NCI-H146 (cell line): ENCODE measurements around the gene MARK1.
A peak's percentile ranks its signal among the peaks of the same experiment; 100 is the strongest.

Experiments used
- DNase-seq: peaks from one replicate; lab custom pipeline; 2025; lab: John Stamatoyannopoulos, UW

Gene MARK1

DNA sequence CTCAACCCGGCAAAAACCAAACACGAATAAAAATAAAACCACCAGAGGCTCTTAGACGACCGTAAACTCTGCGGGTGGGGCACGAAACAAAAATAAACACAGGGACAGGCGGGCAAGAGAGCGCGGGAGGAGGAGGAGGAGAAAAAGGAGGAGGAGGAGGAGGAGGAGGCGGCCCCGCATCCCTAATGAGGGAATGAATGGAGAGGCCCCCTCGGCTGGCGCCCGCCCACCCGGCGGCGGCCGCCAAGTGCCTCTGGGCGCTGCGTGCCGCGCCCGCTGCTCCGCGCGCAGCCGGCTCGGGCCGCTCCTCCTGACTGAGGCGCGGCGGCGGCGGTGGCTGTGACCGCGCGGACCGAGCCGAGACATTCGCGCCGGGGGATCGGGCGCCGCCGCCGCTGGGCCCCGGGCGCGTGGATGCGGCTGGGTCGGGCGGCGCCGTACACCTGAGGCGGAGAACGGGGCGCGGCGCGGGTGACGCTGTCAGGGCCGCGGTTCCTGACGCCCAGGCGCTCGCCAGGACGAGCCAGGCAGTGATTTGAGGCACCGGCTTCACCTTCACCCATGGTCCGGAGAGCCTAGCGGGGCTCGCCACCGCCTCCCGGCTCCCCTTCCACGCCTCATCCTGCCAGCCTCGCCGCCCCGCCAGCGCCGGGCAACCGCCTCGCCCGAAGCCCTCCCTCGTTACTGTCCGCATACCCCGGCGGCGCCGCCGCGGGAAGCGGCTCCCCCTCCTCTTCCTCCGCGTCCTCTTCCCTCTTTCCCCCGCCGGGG, at the start of gene MARK1:
Gene MARK1, plus strand, starts transcription at position 229 of the 771 bp plus-strand sequence. CDS start 687 bp downstream, outside the sequence.
- peak; percentile 54 for DNase-seq

DNA sequence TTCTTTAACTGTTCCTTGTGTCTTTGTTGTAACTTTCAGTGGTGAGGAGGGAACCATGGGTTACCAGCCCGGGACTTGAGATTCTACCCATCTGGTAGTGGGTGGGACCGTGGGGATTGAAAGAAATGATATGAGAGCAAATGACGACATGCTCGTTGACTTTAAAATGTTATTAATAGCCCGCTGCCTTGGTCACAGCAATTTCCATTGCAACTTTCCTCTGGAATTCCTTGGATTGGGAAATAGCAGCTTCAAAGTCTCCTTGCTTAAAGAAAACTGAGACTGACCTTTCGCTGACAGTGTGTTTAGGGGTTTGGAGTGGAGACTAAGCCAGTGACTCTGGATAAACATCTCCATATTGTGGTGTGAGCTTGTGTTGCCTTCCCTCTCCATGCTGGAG, 44.2 kb upstream of the MARK1 start:
- DNase-seq: no peak

DNA sequence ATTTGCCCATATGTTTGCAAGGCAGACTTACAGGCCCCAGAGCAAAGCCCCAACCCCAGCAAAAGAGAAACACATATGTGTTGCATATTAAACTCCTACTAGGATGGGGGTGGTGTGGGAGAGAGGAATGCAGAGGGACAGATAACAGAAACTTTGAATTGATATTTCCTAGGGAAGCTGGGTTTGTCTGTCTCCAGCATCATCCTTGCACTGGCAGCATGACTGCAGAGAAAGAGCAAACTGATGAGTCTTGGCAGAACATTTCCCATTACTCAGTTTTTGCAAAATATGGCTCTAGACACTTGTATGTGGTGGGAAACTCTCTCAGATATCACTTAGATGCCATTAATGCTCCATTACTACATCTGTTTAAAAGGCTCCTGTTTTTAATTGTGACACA, 43.8 kb upstream of the MARK1 start:
- DNase-seq: no peak

DNA sequence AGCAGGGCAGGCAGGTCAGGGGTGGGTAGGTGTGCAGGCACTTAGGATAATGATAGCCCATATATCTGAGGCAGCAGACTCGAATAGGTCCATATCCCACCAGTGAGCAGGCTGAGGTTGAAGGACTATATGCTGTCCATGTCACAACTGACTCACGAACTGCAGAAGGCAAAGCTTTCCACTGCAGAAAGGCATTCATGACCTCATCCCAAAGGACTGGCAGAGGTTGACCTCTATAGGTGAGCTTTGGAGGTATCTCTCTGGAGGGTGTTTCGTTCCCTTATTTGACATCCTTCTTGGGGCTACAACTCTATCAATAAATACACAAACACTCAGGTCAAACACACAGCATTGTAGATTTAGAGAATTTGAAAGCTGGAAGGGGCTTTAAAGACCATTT, 42.8 kb upstream of the MARK1 start:
- no peak for DNase-seq

DNA sequence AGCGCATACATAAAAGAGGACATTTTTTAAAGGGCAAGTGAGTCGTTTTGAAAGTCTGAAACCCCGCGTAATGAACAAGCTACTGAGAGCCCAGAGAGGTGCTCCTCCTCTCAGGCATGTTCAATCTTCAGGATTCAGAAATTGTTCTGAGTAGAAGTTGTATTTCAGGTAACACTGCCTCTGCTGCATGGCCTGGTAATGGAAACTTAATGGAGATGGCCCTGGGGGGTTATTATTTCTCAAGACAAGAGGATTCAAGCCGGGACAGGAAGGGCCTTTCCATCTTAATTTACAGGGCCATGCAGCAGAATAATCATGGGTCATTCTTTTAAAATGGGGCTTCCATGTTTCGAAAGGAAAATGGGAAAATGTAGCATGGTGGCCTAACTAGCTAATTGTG, 42.1 kb upstream of the MARK1 start:
- no peak for DNase-seq

DNA sequence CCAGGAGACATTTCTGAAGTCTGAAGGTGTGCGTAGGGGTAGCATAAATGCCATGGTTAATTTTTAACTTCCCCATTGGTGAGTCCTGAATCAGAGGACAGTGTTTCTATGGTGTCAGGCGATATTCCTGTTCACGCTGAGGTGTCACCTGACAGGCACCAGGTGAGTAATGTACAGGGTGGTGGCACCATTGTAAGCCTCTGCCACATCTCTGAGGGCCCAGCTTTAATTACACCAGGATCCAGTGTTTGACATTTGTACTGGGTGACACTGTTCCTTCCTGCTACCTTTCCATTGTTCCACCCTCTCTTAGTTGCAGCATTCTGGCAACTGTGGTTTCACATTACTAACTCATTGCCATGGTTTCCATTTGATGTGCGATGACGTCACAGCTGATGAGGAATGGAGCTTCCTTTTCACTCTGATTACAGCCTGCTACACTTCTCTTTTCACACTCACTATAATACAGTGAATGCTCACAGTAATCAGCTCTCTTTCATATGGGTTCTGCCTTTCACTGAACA, 40.6 kb upstream of the MARK1 start:
- DNase-seq: peak; percentile 29

DNA sequence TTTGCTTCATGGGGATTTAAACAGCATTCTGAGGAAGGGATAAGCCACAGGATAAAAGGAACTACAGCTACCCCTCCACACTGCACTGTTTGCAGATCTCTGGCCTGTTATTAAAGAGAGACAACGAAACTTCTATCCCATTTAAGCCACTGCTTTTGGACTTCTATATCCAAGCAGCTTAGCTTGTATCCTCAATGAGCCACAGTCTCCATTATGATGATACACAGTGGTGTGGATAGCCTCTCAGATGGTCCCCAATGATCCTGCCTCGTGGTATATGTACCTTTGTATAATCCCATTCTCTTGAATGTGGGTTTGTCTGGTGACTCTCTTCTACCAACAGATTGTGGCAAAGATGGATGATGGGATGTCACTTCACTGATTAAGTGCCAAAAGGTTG, 36.0 kb upstream of the MARK1 start:
- DNase-seq: no peak

DNA sequence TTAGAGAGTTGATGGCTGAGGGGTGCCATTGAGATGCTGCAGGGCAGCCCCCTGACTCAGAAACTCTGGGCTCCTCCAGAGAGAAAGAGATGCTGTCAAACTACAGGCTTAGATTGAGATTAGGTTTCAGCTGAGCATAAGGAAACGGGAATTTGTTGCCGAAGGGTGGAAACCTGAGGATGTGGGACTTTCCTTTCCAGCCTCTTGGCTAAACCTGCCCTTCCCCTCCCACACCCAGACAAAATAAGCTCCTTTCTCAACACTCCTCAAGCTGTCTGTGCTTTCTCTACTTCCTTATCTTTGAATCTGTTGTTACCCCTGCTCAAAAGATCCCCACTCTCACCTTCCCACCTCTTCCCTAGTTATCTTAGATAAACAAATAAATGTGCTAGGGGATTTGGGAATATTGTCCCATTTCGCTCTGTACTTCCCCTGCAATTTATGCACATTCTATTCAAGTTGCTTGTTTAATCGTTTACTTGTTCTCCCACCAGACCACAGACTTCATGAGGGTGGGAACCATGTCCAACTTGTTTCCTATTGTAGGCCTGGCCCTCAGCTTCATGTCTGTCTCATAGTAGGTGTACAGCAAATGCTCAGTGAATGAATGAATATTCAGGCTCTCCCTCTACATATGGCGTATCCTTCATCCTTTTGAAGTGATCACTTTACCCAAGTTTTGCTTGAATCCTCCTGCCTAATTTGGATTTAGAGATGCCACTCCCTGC, 30.6 kb upstream of the MARK1 start:
- no peak for DNase-seq

DNA sequence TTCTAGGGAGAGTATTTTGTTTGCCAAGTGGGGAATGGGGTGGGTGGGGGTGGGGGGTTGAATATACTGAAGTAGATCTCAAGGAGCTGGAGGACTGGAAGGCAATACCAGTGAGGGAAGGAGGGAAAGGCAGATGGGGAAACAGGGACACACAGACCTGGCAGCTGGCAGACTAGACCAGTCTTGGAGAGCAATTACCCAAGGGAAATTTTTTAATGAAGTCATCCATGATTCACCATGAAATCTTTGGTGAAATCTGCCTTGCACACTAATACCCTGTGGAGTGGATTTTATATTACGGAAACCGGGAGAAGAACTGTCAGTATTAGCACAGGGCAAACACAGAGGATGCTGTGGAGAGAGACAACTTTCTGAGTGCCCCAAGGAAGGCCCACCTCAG, 29.7 kb upstream of the MARK1 start:
- no peak for DNase-seq

DNA sequence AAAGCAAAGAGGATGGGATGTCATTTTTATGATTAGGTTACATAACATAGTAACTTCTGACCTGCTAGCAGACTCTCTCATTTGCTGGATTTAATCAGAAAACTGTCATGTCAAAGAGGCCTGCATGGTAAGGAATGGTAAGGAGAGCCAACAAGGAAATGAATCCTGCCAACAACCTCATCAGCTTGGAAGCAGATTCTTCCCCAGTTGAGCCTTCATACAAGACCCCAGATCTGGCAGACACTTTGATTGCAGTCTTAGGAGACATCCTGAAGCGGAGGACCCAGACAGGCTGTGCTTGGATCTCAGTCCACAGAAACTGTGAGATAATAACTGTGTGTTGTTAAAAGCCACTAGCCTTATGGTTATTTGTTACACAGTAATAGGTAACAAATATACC, 27.6 kb upstream of the MARK1 start:
- DNase-seq: no peak

DNA sequence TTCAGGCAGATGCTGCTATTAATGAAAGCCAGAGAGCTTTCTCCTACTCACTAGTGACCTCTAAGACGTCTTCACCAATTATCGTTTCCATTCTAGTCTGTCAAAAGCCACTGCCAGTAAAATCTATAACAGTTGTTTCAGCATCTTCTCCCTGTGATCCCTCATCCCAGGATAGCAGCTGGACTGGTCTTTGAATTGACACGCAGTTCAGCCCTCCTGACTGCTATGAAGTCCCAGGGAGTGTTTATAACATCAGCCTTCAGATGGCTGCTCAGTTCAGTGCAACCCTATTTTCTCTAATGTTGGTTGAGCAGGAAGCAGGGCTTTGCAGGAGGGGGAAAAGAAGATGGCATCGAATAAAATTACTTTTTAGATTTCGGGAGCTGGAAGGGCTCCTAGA, 23.6 kb upstream of the MARK1 start:
- no peak for DNase-seq

DNA sequence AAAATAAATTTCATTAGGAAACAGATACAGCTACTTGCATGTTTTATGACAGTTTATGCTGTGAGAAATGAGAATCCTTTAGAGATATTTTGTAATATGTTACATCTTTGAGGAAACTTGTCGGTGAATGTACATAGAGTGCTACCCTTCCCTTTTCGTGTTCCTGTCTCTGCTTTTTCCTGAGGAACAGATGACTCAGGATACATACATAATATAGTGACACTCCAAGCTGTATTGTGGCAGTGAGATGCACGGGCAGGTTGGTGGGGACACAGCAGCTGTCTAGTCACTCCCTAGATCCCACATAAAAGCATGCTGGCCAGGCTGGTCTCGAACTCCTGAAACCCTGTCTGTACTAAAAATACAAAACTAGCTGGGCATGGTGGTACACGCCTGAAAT, 20.9 kb upstream of the MARK1 start:
- no peak for DNase-seq

DNA sequence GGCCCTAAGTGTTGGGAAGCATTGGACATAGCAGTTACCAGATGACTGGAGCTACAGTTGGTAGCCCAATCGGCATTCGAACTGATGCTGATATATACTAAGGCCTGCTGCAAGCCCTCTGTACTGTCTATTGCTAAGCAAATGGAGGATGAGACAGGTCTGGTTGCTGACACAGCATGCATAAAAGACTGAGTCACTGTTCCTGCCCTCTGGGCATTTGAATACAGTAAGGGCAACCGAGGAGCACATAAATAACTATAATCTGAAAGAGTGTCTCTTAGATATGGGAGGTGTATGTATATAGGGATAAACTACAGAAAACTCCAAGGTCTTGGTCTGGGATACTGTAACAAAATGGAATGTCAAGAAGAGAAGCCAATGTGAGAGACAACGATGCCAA, 16.8 kb upstream of the MARK1 start:
- no peak for DNase-seq

DNA sequence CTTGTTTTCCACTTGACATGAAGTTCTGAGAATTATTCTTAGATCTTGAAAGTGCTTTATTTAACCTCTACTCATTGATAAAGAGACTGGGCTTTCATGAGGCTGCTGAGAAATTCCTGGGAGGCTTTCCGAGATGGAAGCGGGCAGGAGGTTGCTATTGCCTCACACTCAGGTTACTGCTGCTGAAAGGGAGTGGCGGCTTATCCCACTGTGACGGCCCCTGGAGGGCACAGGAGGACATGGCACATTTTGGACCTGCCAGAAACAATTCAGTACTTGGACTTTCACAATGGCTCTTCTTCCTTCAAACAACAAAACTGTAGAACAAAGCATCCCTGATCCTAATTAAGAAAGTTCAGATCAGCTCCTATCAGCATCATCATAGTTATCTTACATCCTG, 16.2 kb upstream of the MARK1 start:
- DNase-seq: no peak

DNA sequence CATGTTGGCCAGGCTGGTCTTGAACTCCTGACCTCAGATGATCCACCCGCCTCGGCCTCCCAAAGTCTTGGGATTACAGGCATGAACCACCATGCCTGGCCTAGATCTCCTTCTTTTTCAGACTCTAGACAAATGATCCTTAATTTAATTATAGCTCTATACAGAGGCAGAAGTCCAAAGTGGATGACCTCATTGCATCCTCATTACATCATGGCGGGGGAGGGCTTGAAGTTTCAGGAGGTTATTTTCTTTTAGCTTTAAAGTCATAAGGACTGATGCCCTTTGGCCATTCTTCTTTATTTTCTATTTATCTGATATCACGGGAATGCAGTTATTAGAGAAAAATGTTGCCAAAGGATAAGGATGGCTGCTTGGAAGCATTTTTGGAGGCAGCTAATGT, 14.1 kb upstream of the MARK1 start:
- DNase-seq: no peak

DNA sequence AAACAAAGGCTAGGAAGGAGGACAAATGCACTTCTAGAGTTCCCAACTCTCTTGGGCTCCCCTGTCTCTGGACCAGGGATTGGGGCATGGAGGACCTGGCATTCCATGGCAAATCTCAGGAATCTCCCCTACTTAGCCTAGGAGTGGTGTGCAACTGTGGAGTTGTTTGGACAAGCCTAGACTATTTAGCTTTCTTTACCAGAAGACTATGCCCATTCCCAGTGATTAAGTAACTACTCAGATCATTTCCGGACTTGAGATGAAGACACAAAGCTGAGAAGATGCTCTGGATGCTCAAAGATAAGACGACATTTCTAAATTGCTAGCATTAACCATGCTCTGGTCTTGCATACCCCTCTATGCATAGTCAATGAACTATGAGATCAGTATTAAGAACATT, 13.7 kb upstream of the MARK1 start:
- DNase-seq: no peak

DNA sequence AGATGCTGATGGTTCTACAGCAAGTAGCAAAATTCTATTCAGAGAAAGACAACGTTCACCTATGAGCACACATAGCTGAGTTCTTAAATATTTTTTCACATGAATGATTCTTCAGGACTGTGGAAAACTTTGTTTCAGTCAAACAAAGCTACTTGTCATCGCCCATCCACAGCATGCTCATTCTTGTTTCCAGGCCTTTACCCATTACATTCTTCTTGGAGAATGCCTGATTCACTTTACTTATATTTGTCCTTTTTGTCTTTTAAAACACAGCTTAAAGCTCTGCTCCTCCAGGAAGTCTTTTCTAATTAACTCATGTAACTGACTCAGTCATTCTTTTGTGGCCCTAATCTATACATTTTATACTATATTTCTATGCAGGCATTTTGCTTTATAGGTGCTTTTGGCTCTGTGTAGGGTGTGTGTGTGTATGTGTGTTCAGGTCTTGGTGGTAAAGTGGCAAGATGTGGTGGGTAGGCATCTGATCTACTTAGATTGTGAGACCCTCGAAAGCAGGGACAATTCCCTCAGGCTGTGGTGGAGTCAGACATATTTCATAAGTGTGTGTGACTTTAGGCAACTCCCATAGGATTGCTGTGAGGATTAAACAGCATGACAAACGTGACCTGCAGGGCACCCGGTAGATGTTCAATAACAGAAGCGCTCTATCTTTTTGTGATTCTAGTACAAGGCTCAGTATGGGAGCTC, 11.8 kb upstream of the MARK1 start:
- no peak for DNase-seq

DNA sequence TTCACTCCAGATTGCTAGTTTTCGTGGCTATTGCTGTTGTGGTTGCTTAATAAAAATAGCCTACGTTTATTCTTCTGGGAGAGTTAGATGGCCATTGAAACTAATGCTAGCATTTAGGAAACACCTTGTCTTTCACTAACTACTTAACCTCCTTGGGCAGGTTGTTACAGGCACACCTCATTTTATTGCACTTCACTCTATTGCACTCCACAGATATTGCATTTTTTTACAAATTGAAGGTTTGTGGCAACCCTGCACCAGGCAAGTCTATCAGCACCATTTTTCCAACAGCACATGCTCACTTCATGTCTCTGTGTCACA, 11.3 kb upstream of the MARK1 start:
- DNase-seq: no peak

DNA sequence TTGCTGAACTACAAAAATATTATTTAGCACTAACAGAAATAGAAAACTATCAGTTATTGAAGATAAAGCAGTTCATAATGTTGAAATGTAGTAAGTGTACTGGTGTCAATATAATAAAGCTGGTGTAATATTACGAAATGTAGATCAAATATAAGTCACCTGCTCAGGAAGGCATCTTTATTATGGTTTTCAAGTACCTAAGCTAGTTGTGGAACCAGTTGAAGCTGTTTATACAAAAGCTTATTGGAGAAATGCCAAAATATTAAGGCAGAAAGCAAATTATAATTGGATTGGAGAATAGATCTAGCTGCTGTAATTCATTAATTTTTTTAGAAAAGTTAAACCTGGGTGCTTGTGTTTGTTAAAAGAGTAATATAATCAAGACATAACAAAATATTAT, 6.2 kb upstream of the MARK1 start:
- no peak for DNase-seq

DNA sequence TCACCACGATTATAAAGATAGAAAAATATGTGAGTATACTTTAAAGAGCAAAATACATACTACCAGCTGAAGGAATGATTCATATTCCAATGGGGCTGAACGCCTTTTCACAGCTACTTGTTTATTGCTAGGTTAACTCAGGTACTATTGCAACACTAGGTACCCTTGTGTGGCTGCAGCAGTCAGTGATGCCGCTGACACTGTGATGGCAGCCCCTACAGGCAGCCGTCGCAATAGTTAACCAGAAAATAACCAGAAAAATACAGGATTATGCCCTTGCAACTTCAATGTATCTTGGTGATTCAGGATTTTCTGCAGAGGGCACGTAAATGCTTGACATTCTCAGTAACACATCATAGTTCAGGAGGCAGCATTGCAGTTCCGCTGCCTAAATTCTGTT, 1.6 kb upstream of the MARK1 start:
- DNase-seq: no peak

DNA sequence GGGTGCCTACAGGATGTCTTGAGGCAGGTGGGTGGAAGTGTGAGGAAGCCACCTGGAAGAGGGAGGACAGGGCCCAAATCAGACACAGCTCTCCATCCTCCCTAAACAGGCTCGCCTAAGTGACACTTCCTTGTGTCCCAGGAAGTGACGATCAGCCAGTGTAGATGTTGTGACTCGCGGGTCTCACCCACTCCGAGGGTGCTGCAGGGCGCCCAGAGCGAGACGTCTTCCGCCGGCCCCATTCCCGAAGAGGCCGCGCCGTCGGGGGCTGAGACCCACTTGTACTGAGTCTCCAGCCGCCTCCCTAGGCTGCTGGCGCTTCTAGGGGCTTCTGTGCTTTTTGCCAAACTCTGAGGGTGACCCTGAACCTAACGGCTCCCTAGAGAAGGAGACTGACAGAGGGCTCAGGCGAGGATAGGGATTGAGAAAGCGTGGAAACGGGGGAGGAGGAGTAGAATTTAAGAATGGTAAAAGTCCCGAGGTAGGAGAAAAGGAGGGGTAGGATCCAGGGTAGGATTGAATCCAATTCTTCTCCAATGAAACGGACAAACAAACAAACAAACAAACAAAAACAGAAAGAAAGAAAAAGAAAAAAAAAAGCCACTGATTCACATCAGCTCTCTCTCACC, 543 bp upstream of the MARK1 start:
- DNase-seq: no peak

DNA sequence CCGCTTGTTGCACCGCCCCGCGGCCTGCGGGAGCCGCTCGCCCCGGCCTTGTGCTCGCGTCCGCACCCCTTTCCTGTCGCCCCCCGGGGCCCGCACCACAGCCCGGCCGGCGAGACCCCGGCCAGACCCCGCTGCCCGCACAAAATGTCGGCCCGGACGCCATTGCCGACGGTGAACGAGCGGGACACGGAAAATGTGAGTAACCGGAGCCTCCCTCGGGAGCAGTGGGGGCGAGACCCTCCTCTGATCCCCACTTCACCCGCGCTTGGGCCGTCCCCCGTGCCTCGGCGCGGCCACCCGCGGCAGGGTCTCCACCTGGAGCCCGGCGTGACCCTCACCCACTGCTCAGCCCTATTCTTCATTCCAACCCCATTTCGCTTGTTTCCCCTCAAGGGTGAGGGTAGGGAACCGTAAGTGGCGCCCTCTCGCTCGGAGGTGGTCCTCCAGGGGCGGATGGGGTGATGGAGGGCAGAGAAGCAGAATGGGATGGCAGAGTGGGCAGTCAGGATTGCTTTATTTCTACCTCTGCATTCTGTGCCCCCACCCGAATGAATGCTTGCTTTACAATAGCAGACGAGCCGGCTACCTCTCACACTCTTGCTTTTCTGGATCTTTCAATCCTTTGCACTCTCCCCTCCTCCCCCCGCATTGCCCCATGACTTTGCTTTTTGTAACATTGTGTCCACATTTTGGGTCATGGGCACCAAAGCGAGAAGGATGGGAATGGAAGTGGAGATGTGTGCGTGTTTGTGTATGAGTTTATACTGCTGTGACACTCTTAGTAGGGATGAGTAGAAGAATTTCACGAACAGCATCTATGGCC, 954 bp downstream of the MARK1 start:
- no peak for DNase-seq
